K562 (cell line): ENCODE data around the gene TRPM8. TPM values are rescaled to one million over a fixed set of nuclear protein-coding genes. Genes with fewer than 3 reads are reported as not detected.

Experiments used
- ATAC-seq: fragments of 200-7000 bp; cut with Tn5 transposase; 3 replicates; pipeline ENCODE4 v1.9.1; 2020; ENCODE audit warnings: moderate library complexity
- BruUV-seq: library from RNA; stranded (reverse); fragments of 400-500 nt; replicated peaks from 2 replicates; lab custom pipeline; 2021; lab: Mats Ljungman, UMichigan
- CTCF ChIA-PET: fragments of 300-600 bp; formaldehyde crosslinking; extraction: SDS; loops from one replicate; lab custom pipeline; 2021; ENCODE audit warnings: low intra/inter-chr PET ratio; lab: Yijun Ruan, JAX
- POLR2A ChIA-PET: fragments of 300-600, 350-650 bp; sonication (Branson Sonifier 250); formaldehyde crosslinking; extraction: SDS; loops from one replicate; lab custom pipeline; 2021; ENCODE audit warnings: antibody characterized with exemption, inconsistent platforms; lab: Yijun Ruan, JAX
- DNase-seq, 4 experiments: peaks; one replicate each; pipeline versions ENCODE4 v3.0.0 to v3.0.0-alpha.2; 2011 to 2018; ENCODE audit warnings: low spot score in 3 of 4, mixed read lengths in 3 of 4; ENCODE audit errors: extremely low read depth in 1 of 4
- FAIRE-seq: peaks from 2 replicates; lab custom pipeline; 2011; peaks lifted over from hg19 to GRCh38; lab: Jason Lieb, UNC
- H2AFZ ChIP-seq: 2 replicates; pipeline ENCODE4 v1.6.0; 2011; ENCODE audit warnings: low read depth, low read length, control low read depth, inconsistent platforms
- H3K27ac ChIP-seq: fragments of 200-600 bp; 3 replicates; pipeline ENCODE4 v1.8.0; 2011; ENCODE audit warnings: low read depth, mild to moderate bottlenecking, control low read depth, inconsistent platforms, low read length, moderate library complexity, mixed read lengths; ENCODE audit errors: extremely low read depth
- H3K27me3 ChIP-seq, 2 experiments: fragments of 300-600 bp in 1 of 2; 2 replicates in 1 of 2; 3 replicates in 1 of 2; pipeline versions ENCODE4 v1.6.0 to v1.8.0; 2011; ENCODE audit warnings: inconsistent platforms in 2 of 2, low read length in 2 of 2, mild to moderate bottlenecking in 1 of 2, mixed read lengths in 1 of 2, moderate library complexity in 1 of 2; ENCODE audit not compliant: control insufficient read depth in 2 of 2, insufficient read depth in 2 of 2
- H3K36me3 ChIP-seq: fragments of 300-600 bp; 3 replicates; pipeline ENCODE4 v1.8.0; 2011; ENCODE audit warnings: mild to moderate bottlenecking, low read length, inconsistent platforms; ENCODE audit not compliant: control insufficient read depth, insufficient read depth
- H3K4me1 ChIP-seq, 2 experiments: fragments of 200-600 bp in 1 of 2; replicated peaks in 1 of 2; 2 replicates in 1 of 2; 3 replicates in 1 of 2; pipeline versions ENCODE4 v1.5.1 to v1.8.0; 2011; ENCODE audit warnings: inconsistent platforms in 2 of 2, low read length in 2 of 2, mild to moderate bottlenecking in 1 of 2, mixed read lengths in 1 of 2, moderate library complexity in 1 of 2; ENCODE audit not compliant: control insufficient read depth in 2 of 2, insufficient read depth in 2 of 2
- H3K4me2 ChIP-seq: 2 replicates; pipeline ENCODE4 v1.6.1; 2011; ENCODE audit warnings: low read length, control low read depth, inconsistent platforms, mixed read lengths; ENCODE audit not compliant: insufficient read depth
- H3K4me3 ChIP-seq: fragments of 200-600 bp; sonication (generic), shearing (Covaris generic); 2 replicates; pipeline ENCODE4 v1.5.1; 2016; ENCODE audit warnings: control low read depth, inconsistent platforms
- H3K79me2 ChIP-seq: fragments of 200-600 bp; 3 replicates; pipeline ENCODE4 v1.8.0; 2011; ENCODE audit warnings: low read length, inconsistent platforms; ENCODE audit not compliant: control insufficient read depth, insufficient read depth
- H3K9ac ChIP-seq, 2 experiments: 2 replicates each; pipeline versions ENCODE4 v1.6.0 to v1.6.1; 2011; ENCODE audit warnings: low read depth in 2 of 2, low read length in 2 of 2, control low read depth in 1 of 2, inconsistent platforms in 1 of 2, mild to moderate bottlenecking in 1 of 2, mixed read lengths in 1 of 2; ENCODE audit not compliant: insufficient read depth in 1 of 2
- H3K9me1 ChIP-seq: one replicate; pipeline ENCODE4 v1.6.0; 2011; ENCODE audit warnings: inconsistent platforms, mild to moderate bottlenecking, low read length, moderate library complexity; ENCODE audit not compliant: control insufficient read depth, insufficient read depth
- H3K9me3 ChIP-seq: replicated peaks from 2 replicates; pipeline ENCODE4 v1.5.1; 2011; ENCODE audit warnings: low read depth, low read length, inconsistent platforms; ENCODE audit not compliant: control insufficient read depth, insufficient read depth
- H4K20me1 ChIP-seq: replicated peaks from 2 replicates; pipeline ENCODE4 v1.6.1; 2011; ENCODE audit warnings: low read length, inconsistent platforms, mixed read lengths; ENCODE audit not compliant: control insufficient read depth, insufficient read depth
- AFF1 ChIP-seq, 2 experiments: fragments of 450-650 bp; IDR thresholded peaks; 2 replicates each; pipeline ENCODE4 v1.6.1; 2018; ENCODE audit warnings: mild to moderate bottlenecking in 2 of 2, low read depth in 1 of 2; ENCODE audit not compliant: partially characterized antibody in 2 of 2
- CXXC5 ChIP-seq: fragments of 250-450 bp; sonication (Bioruptor Pico); IDR thresholded peaks from 2 replicates; pipeline ENCODE4 v1.8.0; 2022; ENCODE audit warnings: inconsistent platforms, mild to moderate bottlenecking, moderate library complexity
- GABPB1 ChIP-seq: sonication (generic); formaldehyde crosslinking; IDR thresholded peaks from 2 replicates; pipeline ENCODE4 v1.8.0; 2022; ENCODE audit warnings: mild to moderate bottlenecking, missing genetic modification reagents
- RNF2 ChIP-seq: sonication (generic); IDR thresholded peaks from 2 replicates; pipeline ENCODE4 v1.6.1; 2016
- WGBS: fragments of 100-300 bp; shearing (Covaris generic); methylation state at CpG from one replicate; pipeline ENCODE4 v1.1.6; 2016; ENCODE audit warnings: low coverage, mixed read lengths; ENCODE audit not compliant: insufficient coverage; ENCODE audit errors: missing lambda C conversion rate; 5-methylcytosine and 5-hydroxymethylcytosine counted together
- in situ Hi-C: fragments of 300-500 bp; cut with MboI; formaldehyde crosslinking; loops from 4 replicates; pipeline ENCODE4 v1.15.0; 2018; ENCODE audit warnings: inconsistent platforms, mixed read lengths
- intact Hi-C: fragments of 100-400 bp; cut with micrococcal nuclease; formaldehyde crosslinking; loops from 2 replicates; pipeline ENCODE4 v1.14.2; 2022
- polyA plus RNA-seq, 8 experiments: library from polyadenylated mRNA; depleted of rRNA in 4 of 8; stranded (reverse) in 5 of 8; unstranded in 3 of 8; fragments of >200 nt; fragmentation: Nextera tagmentation in 2 of 8; fragmentation: Illumina TruSeq in 1 of 8; extraction: Ambion mirVana in 2 of 8; extraction: Trizol in 1 of 8; gene quantifications; 2 replicates each; pipeline versions ENCODE4 v1.2.1 to v1.2.3, GENCODE V29; 2011 to 2014; ENCODE audit warnings: inconsistent platforms in 1 of 8, missing spikeins in 1 of 8
- total RNA-seq, 7 experiments: library from RNA; depleted of rRNA in 6 of 7; stranded (reverse); fragments of >200 nt in 6 of 7; fragmentation: Illumina TruSeq in 2 of 7; extraction: Trizol in 2 of 7; gene quantifications; 2 replicates each; pipeline versions ENCODE4 v1.2.1 to v1.2.3, GENCODE V29; 2011 to 2021; ENCODE audit warnings: low replicate concordance in 1 of 7

Gene TRPM8
- total and polyA plus RNA-seq, 9 of the 15 experiments (the other 6 are each of a cell fraction or from before 2014, with no cell fraction given) = not detected

DNA sequence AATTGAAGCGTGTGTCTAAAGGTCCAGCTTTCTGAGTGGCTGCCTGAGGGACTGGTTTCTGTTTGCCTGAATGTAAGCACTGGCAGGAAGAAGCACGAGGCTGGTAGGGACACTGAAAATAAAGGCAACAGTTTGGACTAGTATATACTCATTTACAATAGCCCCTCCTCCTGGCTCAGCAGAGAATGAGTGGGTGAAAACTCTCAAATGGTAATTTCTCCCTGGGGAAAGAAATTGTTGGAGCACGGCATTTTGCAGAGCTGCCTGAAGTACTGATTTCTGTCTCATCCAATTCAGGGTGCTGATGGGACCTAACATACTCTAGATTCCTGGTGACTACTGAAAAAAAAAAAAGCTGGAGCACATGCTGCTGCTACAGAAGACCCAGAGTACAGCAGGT, 116.0 kb downstream of the TRPM8 start:
- no peak for FAIRE-seq
- DNase-seq = no peak
- Histone ChIP-seq H3K9me3 (no peaks in the 10 kb centered on the region), H3K9me1 (no peaks in the 10 kb centered on the region), H3K4me1 (no peaks in the 10 kb centered on the region), H3K27ac (no peak overlapping the region), H3K4me2 (no peak overlapping the region), H3K36me3 (no peaks in the 10 kb centered on the region), H4K20me1 (no peaks in the 10 kb centered on the region), H3K27me3 (no peaks in the 10 kb centered on the region), H3K9ac (no peak overlapping the region), H3K79me2 (no peaks in the 10 kb centered on the region), H3K4me3 (no peak overlapping the region), H2AFZ (no peak overlapping the region)
- POLR2A ChIA-PET = no interaction called here
- CTCF ChIA-PET = no interaction called here
- no peak for ATAC-seq
- WGBS = 0% methylated on average over 2 of the region's 3 CpGs
- in situ Hi-C loops = no loop called here
- no TSS peak for BruUV-seq
- no peak for TF ChIP-seq RNF2
- no peak for TF ChIP-seq GABPB1 (CRISPR knock-in tag)
- no peak for TF ChIP-seq CXXC5
- no peak for TF ChIP-seq AFF1 (IDR thresholded peaks at IDR 0.05; ENCODE audit: low read depth in 1 of 2, partially characterized antibody in 2 of 2)
- intact Hi-C loops = no loop called here
